Glutamatergic neuron (in vitro differentiated cells): ENCODE results near the gene SPIN1. TPM values are rescaled to one million over a fixed set of nuclear protein-coding genes. Genes with fewer than 3 reads are reported as not detected.

Experiments
- DNase-seq: peaks from one replicate; pipeline ENCODE4 v3.0.0; 2022
- H3K27ac Mint-ChIP-seq: one replicate; pipeline ENCODE4 v1.8.0; 2020; ENCODE audit warnings: mild to moderate bottlenecking, mixed read lengths, inconsistent platforms; ENCODE audit not compliant: unreplicated experiment
- H3K27me3 Mint-ChIP-seq: one replicate; pipeline ENCODE4 v1.8.0; 2020; ENCODE audit warnings: mild to moderate bottlenecking, moderate library complexity, mixed read lengths, inconsistent platforms; ENCODE audit not compliant: unreplicated experiment
- H3K36me3 Mint-ChIP-seq: one replicate; pipeline ENCODE4 v1.8.0; 2020; ENCODE audit warnings: mild to moderate bottlenecking, mixed read lengths, inconsistent platforms; ENCODE audit not compliant: unreplicated experiment
- H3K4me1 Mint-ChIP-seq: one replicate; pipeline ENCODE4 v1.8.0; 2020; ENCODE audit warnings: mild to moderate bottlenecking, low read depth, mixed read lengths, inconsistent platforms; ENCODE audit not compliant: unreplicated experiment
- H3K4me3 Mint-ChIP-seq: one replicate; pipeline ENCODE4 v1.8.0; 2020; ENCODE audit warnings: mild to moderate bottlenecking, mixed read lengths, inconsistent platforms; ENCODE audit not compliant: unreplicated experiment
- H3K9me3 Mint-ChIP-seq: one replicate; pipeline ENCODE4 v1.8.0; 2020; ENCODE audit warnings: mild to moderate bottlenecking, moderate library complexity, mixed read lengths, inconsistent platforms; ENCODE audit not compliant: unreplicated experiment
- total RNA-seq: library from RNA; stranded (reverse); fragmentation: NEBNext Ultra II Directional; extraction: Animal tissue kit (Norgen Biotek cat#: 25700); gene quantifications from one replicate; pipeline ENCODE4 v1.2.1, GENCODE V29; 2021; ENCODE audit not compliant: unreplicated experiment
- TF ChIP-seq, protein P1 (sequence below): fragments of 200-600 bp; sonication (generic); IDR thresholded peaks from one replicate; pipeline ENCODE4 v1.5.0; 2021; ENCODE audit not compliant: partially characterized antibody, unreplicated experiment

The SPIN1 gene
- total RNA-seq, 1 donor from 2014 or later: 88.2 TPM

- Mint-ChIP-seq H3K27me3 (peaks cover 2% of the 10 kb centered on the region), H3K4me1 (peaks cover 14% of the 10 kb centered on the region), H3K36me3 (no peaks in the 10 kb centered on the region), H3K4me3 (no peak overlapping the region), H3K9me3 (no peaks in the 10 kb centered on the region), H3K27ac (no peak overlapping the region)
- DNase-seq: no peak
- TF ChIP-seq, protein P1, sequence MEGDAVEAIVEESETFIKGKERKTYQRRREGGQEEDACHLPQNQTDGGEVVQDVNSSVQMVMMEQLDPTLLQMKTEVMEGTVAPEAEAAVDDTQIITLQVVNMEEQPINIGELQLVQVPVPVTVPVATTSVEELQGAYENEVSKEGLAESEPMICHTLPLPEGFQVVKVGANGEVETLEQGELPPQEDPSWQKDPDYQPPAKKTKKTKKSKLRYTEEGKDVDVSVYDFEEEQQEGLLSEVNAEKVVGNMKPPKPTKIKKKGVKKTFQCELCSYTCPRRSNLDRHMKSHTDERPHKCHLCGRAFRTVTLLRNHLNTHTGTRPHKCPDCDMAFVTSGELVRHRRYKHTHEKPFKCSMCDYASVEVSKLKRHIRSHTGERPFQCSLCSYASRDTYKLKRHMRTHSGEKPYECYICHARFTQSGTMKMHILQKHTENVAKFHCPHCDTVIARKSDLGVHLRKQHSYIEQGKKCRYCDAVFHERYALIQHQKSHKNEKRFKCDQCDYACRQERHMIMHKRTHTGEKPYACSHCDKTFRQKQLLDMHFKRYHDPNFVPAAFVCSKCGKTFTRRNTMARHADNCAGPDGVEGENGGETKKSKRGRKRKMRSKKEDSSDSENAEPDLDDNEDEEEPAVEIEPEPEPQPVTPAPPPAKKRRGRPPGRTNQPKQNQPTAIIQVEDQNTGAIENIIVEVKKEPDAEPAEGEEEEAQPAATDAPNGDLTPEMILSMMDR: no peak
Observed at GRCh38 chr9:88478246-88478645, 90.0 kb downstream of the SPIN1 start.

DNA sequence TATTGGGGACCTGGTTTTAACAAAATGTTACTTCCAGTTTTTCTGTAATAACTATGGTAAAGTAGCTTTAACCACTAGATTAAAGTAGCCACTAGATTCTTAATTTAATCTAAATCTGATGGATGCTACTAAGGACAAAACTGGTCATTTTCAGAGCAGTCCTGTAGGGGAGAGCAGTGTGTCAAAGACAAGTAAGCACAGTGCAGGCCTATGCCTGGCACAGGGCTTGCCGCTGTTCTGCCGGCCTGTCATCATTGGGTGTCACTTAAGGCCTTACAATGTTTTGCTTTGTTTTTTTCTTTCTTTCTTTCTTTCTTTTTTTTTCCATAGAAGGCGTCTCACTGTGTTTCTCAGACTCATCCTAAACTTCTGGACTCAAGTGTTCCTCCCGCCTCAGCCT is 93.7 kb downstream of the SPIN1 start:
- Mint-ChIP-seq H3K27me3 (peaks cover 2% of the 10 kb centered on the region), H3K27ac (no peak overlapping the region), H3K9me3 (no peaks in the 10 kb centered on the region), H3K4me1 (no peaks in the 10 kb centered on the region), H3K4me3 (no peak overlapping the region), H3K36me3 (no peaks in the 10 kb centered on the region)
- no peak for DNase-seq
- TF ChIP-seq, protein P1: no peak

- H3K27me3 Mint-ChIP-seq: no peaks in the 10 kb centered on the region
- H3K4me3 Mint-ChIP-seq: no peak overlapping the region
- H3K27ac Mint-ChIP-seq: no peak overlapping the region
Observed at GRCh38 chr9:88488166-88488565, 99.9 kb downstream of the SPIN1 start.

GRCh38 chr9:88494983-88495721 is 106.9 kb downstream of the SPIN1 start:
- Mint-ChIP-seq H3K27me3 (peaks cover 6% of the 10 kb centered on the region), H3K27ac (no peak overlapping the region), H3K36me3 (no peaks in the 10 kb centered on the region), H3K9me3 (peaks cover 3% of the 10 kb centered on the region), H3K4me1 (no peaks in the 10 kb centered on the region), H3K4me3 (no peak overlapping the region)
- TF ChIP-seq, protein P1: no peak
- no peak for DNase-seq

More at GRCh38 chr9:88488166-88488565, 99.9 kb downstream of the SPIN1 start:
- Mint-ChIP-seq H3K9me3 (peaks cover 3% of the 10 kb centered on the region), H3K36me3 (no peaks in the 10 kb centered on the region), H3K4me1 (peaks cover 4% of the 10 kb centered on the region)
- DNase-seq: no peak
- TF ChIP-seq, protein P1: no peak

DNA sequence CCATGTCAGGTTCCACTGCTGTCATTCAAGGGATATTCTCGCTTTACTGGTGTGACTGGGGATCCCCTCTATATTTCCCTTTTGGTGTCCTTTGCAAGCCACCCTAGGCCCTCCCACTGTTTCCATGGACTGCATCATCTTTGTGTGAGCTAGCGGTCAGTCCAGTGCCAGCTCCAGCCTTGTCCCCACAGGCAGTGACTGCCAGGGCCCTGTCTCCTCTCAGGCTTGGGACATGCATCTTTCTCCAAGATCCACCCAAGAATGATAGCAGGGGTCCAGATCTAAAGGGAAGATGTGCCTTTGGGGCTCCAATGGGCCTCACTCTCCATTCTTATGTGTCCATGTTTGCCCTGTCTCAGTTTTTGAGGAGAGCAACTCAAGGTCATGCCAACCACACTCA is 109.0 kb downstream of the SPIN1 start:
- H3K27me3 Mint-ChIP-seq: peaks cover 6% of the 10 kb centered on the region
- H3K36me3 Mint-ChIP-seq: no peaks in the 10 kb centered on the region
- no peaks in the 10 kb centered on the region for H3K4me1 Mint-ChIP-seq
- DNase-seq: no peak
- H3K9me3 Mint-ChIP-seq: peaks cover 3% of the 10 kb centered on the region
- TF ChIP-seq, protein P1: no peak
- H3K27ac Mint-ChIP-seq: no peak overlapping the region
- no peak overlapping the region for H3K4me3 Mint-ChIP-seq
